ENCODE measurements around the gene CCDC74B. TPM values are rescaled to one million over a fixed set of nuclear protein-coding genes. Genes with fewer than 3 reads are reported as not detected.
"Not testable (repeated sequence)": the region's sequence is repeated elsewhere in the genome, so short reads cannot be mapped to it uniquely, and the experiment has no call there.

The CCDC74B gene
- total RNA-seq, 2 donors from 2014 or later: 0.99 to 2.2 TPM

GRCh38 chr2:130151145-130151512, 6.2 kb upstream of the CCDC74B start:
- not testable (repeated sequence) for H3K4me1 Mint-ChIP-seq (ENCODE audit: low read depth); H3K4me3 Mint-ChIP-seq; ATAC-seq (replicated peaks in 1 of 2); DNase-seq; H3K36me3 Mint-ChIP-seq (ENCODE audit: insufficient read depth in 2 of 2); H3K9me3 Mint-ChIP-seq; H3K27ac Mint-ChIP-seq; H3K27me3 Mint-ChIP-seq (ENCODE audit: low read depth)

GRCh38 chr2:130150181-130151144, 5.6 kb upstream of the CCDC74B start:
- ATAC-seq (replicated peaks in 1 of 2) (no peak), DNase-seq (no peak)
- peaks cover 7% of the 10 kb centered on the region for H3K27me3 Mint-ChIP-seq (ENCODE audit: low read depth)
- H3K4me3 Mint-ChIP-seq: no peak overlapping the region
- no peaks in the 10 kb centered on the region for H3K9me3 Mint-ChIP-seq
- H3K27ac Mint-ChIP-seq: no peak overlapping the region
- H3K4me1 Mint-ChIP-seq (ENCODE audit: low read depth): no peaks in the 10 kb centered on the region
- H3K36me3 Mint-ChIP-seq (ENCODE audit: insufficient read depth in 2 of 2): peaks cover 0 to 1% of the 10 kb centered on the region in 2 donors

GRCh38 chr2:130148515-130148914, 3.6 kb upstream of the CCDC74B start:
- H3K27me3 Mint-ChIP-seq (ENCODE audit: low read depth); H3K36me3 Mint-ChIP-seq (ENCODE audit: insufficient read depth in 2 of 2); H3K27ac Mint-ChIP-seq; H3K9me3 Mint-ChIP-seq; H3K4me3 Mint-ChIP-seq; ATAC-seq (replicated peaks in 1 of 2); DNase-seq; H3K4me1 Mint-ChIP-seq (ENCODE audit: low read depth): not testable (repeated sequence)

- not testable (repeated sequence) for H3K4me1 Mint-ChIP-seq (ENCODE audit: low read depth); H3K36me3 Mint-ChIP-seq (ENCODE audit: insufficient read depth in 2 of 2); H3K9me3 Mint-ChIP-seq; H3K27me3 Mint-ChIP-seq (ENCODE audit: low read depth); H3K27ac Mint-ChIP-seq; ATAC-seq (replicated peaks in 1 of 2); DNase-seq
- H3K4me3 Mint-ChIP-seq: peak overlapping the region; percentile 53 to 63
Observed at GRCh38 chr2:130143266-130144039, 1.5 kb downstream of the CCDC74B start.

GRCh38 chr2:130142396-130143265, 2.3 kb downstream of the CCDC74B start:
- ATAC-seq (replicated peaks in 1 of 2): not testable (repeated sequence)

GRCh38 chr2:130141645-130142370, 3.1 kb downstream of the CCDC74B start:
- DNase-seq; ATAC-seq (replicated peaks in 1 of 2): not testable (repeated sequence)

More at GRCh38 chr2:130142396-130143265, 2.3 kb downstream of the CCDC74B start:
- not testable (repeated sequence) for H3K36me3 Mint-ChIP-seq (ENCODE audit: insufficient read depth in 2 of 2); H3K9me3 Mint-ChIP-seq; H3K4me1 Mint-ChIP-seq (ENCODE audit: low read depth); H3K27me3 Mint-ChIP-seq (ENCODE audit: low read depth); DNase-seq; H3K27ac Mint-ChIP-seq
- peak overlapping the region in 1 of 2 donors; percentile 14 for H3K4me3 Mint-ChIP-seq

GRCh38 chr2:130141002-130141401, 3.9 kb downstream of the CCDC74B start:
- H3K4me1 Mint-ChIP-seq (ENCODE audit: low read depth); H3K4me3 Mint-ChIP-seq; DNase-seq; H3K27ac Mint-ChIP-seq; H3K27me3 Mint-ChIP-seq (ENCODE audit: low read depth); H3K36me3 Mint-ChIP-seq (ENCODE audit: insufficient read depth in 2 of 2); H3K9me3 Mint-ChIP-seq; ATAC-seq (replicated peaks in 1 of 2): not testable (repeated sequence)

More at GRCh38 chr2:130141645-130142370, 3.1 kb downstream of the CCDC74B start:
- H3K27me3 Mint-ChIP-seq (ENCODE audit: low read depth); H3K4me3 Mint-ChIP-seq; H3K9me3 Mint-ChIP-seq; H3K36me3 Mint-ChIP-seq (ENCODE audit: insufficient read depth in 2 of 2); H3K27ac Mint-ChIP-seq; H3K4me1 Mint-ChIP-seq (ENCODE audit: low read depth): not testable (repeated sequence)

GRCh38 chr2:130140516-130140915, 4.4 kb downstream of the CCDC74B start:
- not testable (repeated sequence) for H3K9me3 Mint-ChIP-seq; H3K27ac Mint-ChIP-seq; DNase-seq; H3K4me3 Mint-ChIP-seq; H3K4me1 Mint-ChIP-seq (ENCODE audit: low read depth); H3K36me3 Mint-ChIP-seq (ENCODE audit: insufficient read depth in 2 of 2); ATAC-seq (replicated peaks in 1 of 2); H3K27me3 Mint-ChIP-seq (ENCODE audit: low read depth)

GRCh38 chr2:130139331-130140280, 5.3 kb downstream of the CCDC74B start:
- not testable (repeated sequence) for H3K4me3 Mint-ChIP-seq; ATAC-seq (replicated peaks in 1 of 2); H3K9me3 Mint-ChIP-seq; DNase-seq; H3K36me3 Mint-ChIP-seq (ENCODE audit: insufficient read depth in 2 of 2); H3K27ac Mint-ChIP-seq; H3K27me3 Mint-ChIP-seq (ENCODE audit: low read depth); H3K4me1 Mint-ChIP-seq (ENCODE audit: low read depth)

- H3K4me1 Mint-ChIP-seq (ENCODE audit: low read depth); ATAC-seq (replicated peaks in 1 of 2); H3K27me3 Mint-ChIP-seq (ENCODE audit: low read depth): not testable (repeated sequence)
Observed at GRCh38 chr2:130138841-130139251, 6.1 kb downstream of the CCDC74B start.

GRCh38 chr2:130138326-130138725, 6.6 kb downstream of the CCDC74B start:
- not testable (repeated sequence) for ATAC-seq (replicated peaks in 1 of 2); H3K4me1 Mint-ChIP-seq (ENCODE audit: low read depth); H3K36me3 Mint-ChIP-seq (ENCODE audit: insufficient read depth in 2 of 2); H3K27ac Mint-ChIP-seq; H3K9me3 Mint-ChIP-seq; H3K27me3 Mint-ChIP-seq (ENCODE audit: low read depth); H3K4me3 Mint-ChIP-seq; DNase-seq

More at GRCh38 chr2:130138841-130139251, 6.1 kb downstream of the CCDC74B start:
- H3K4me3 Mint-ChIP-seq; H3K9me3 Mint-ChIP-seq; DNase-seq; H3K27ac Mint-ChIP-seq; H3K36me3 Mint-ChIP-seq (ENCODE audit: insufficient read depth in 2 of 2): not testable (repeated sequence)

Data from activated T-cell treated with anti-CD3 and anti-CD28 coated beads, Interleukin-2, amount 50 U/mL, for 72 hours (primary cell).